Suprapubic skin (tissue), 3 donors: Measurements from ENCODE around the gene ZNF358.

Experiments used
- POLR2A ChIP-seq, 2 donors: fragments of 450-650 bp; IDR thresholded peaks; one replicate each; pipeline ENCODE4 v1.6.1; 2017; ENCODE audit warnings: antibody characterized with exemption in 2 of 2, mild to moderate bottlenecking in 2 of 2, moderate library complexity in 2 of 2
- TF ChIP-seq, protein P1 (sequence below), 2 donors: fragments of 200-600 bp in 1 of 2; fragments of 450-650 bp in 1 of 2; sonication (generic) in 1 of 2; IDR thresholded peaks; one replicate each; pipeline ENCODE4 v1.5.1; 2016 to 2019; ENCODE audit warnings: antibody characterized with exemption in 2 of 2, mild to moderate bottlenecking in 1 of 2, moderate library complexity in 1 of 2

DNA sequence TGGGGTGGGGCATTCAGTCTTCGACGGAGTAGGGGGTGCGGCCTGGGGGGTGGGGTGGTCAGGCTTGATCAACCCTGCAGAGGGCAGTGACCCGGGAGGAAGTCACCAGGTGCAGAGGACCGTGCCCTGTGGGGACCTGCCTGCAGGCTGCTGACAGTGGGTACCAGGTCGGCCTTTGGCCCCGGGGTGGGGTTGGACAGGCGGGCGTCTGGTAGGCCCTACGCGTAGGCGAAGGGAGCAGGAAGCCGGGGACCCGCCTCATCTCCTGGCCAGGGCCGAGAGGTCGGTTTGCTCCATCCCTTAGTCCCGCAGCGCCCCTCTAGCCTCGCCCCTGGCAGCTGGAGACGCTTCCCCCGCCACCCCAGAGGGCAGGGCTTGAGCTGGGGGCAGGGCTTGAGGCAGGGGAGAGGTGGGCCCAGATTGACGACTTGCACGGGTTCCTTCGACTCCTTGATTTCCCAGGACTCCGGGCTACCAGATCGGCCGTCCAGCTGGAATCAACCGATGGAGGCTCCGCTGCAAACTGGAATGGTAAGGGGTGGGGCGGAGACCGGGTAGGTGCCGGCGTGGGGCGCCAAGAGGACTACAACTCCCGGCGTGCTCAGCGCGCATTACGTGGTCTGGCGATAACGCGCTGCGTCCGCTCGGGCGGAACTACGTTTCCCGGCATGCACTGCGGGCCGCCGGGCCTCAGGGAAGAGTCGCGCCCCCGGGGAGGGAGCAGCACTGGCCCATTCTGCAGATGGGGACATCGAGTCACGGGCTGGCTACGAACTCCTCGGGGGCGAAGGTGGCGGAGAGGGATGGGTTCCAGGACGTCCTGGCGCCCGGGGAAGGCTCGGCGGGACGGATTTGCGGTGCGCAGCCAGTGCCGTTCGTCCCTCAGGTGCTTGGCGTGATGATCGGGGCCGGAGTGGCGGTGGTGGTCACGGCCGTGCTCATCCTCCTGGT lies 19.4 kb downstream of the ZNF358 start, which contains the start of gene PNPLA6:
- TF ChIP-seq, protein P1, sequence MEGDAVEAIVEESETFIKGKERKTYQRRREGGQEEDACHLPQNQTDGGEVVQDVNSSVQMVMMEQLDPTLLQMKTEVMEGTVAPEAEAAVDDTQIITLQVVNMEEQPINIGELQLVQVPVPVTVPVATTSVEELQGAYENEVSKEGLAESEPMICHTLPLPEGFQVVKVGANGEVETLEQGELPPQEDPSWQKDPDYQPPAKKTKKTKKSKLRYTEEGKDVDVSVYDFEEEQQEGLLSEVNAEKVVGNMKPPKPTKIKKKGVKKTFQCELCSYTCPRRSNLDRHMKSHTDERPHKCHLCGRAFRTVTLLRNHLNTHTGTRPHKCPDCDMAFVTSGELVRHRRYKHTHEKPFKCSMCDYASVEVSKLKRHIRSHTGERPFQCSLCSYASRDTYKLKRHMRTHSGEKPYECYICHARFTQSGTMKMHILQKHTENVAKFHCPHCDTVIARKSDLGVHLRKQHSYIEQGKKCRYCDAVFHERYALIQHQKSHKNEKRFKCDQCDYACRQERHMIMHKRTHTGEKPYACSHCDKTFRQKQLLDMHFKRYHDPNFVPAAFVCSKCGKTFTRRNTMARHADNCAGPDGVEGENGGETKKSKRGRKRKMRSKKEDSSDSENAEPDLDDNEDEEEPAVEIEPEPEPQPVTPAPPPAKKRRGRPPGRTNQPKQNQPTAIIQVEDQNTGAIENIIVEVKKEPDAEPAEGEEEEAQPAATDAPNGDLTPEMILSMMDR (IDR thresholded peaks at IDR 0.05) = no peak
- TF ChIP-seq POLR2A (IDR thresholded peaks at IDR 0.05) = no peak
